Retinal pigment epithelial cell (primary cell): Measurements from ENCODE around the gene BSG.

Experiments
- DNase-seq: peaks from one replicate; pipeline ENCODE4 v3.0.0-alpha.2; 2010; ENCODE audit warnings: low read depth
- H3K4me3 ChIP-seq: 2 replicates; pipeline ENCODE4 v1.5.1; 2011; ENCODE audit warnings: mild to moderate bottlenecking, low read length, control low read depth, moderate library complexity
- TF ChIP-seq, protein P1 (sequence below): conservative IDR thresholded peaks from 2 replicates; pipeline ENCODE4 v1.5.1; 2011; ENCODE audit warnings: low read depth, low read length, control low read depth, inconsistent platforms

Gene BSG

DNA sequence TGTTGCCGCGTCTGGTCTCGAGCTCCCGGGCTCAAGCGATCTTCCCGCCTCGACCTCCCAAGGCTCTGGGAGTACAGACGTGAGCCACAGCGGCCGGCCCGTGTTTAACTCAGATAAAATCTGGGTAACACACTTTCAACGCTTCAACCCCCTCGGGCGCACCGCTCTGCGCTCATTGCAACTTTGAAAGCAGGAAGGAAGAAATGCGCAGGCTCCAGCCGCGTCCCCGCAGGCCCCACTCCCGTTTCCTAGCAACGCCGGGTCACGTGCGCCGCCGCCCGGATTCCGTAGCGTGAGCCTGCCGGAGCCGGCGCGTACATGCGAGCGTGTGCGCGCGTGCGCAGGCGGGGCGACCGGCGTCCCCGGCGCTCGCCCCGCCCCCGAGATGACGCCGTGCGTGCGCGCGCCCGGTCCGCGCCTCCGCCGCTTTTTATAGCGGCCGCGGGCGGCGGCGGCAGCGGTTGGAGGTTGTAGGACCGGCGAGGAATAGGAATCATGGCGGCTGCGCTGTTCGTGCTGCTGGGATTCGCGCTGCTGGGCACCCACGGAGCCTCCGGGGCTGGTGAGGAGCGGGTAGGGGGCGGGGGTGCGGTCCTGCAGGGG, at the start of gene BSG:
Gene BSG (plus strand): TSS at position 457 of the 603 bp plus-strand sequence. CDS start 39 bp downstream, at position 496.
- H3K4me3 ChIP-seq: peak within 1 kb of the TSS; percentile 95

DNA sequence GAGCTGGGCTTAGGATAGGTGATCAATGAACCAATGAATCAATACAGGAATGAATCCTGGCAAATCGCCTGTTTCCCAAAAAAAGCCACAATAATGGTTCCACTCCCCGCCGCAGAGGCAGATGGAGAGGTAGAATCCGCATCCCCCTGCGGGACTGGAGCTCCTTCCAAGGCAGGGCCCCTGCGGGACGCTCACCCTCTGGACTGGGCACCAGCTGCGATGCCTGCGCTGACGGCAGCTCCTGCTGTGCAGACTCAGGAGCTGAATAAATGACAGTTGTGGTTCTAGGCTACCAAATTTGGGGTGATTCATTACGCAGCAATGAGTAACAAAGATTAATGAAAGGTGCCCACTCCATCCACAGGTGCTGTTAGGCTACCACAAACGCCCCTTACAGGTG, 49.7 kb upstream of the BSG start:
- no peak overlapping the region for H3K4me3 ChIP-seq
- TF ChIP-seq, protein P1, sequence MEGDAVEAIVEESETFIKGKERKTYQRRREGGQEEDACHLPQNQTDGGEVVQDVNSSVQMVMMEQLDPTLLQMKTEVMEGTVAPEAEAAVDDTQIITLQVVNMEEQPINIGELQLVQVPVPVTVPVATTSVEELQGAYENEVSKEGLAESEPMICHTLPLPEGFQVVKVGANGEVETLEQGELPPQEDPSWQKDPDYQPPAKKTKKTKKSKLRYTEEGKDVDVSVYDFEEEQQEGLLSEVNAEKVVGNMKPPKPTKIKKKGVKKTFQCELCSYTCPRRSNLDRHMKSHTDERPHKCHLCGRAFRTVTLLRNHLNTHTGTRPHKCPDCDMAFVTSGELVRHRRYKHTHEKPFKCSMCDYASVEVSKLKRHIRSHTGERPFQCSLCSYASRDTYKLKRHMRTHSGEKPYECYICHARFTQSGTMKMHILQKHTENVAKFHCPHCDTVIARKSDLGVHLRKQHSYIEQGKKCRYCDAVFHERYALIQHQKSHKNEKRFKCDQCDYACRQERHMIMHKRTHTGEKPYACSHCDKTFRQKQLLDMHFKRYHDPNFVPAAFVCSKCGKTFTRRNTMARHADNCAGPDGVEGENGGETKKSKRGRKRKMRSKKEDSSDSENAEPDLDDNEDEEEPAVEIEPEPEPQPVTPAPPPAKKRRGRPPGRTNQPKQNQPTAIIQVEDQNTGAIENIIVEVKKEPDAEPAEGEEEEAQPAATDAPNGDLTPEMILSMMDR: no peak
- no peak for DNase-seq

More for the DNA sequence above, at the start of gene BSG:
- peak; percentile 82 for DNase-seq
- TF ChIP-seq, protein P1: no peak

DNA sequence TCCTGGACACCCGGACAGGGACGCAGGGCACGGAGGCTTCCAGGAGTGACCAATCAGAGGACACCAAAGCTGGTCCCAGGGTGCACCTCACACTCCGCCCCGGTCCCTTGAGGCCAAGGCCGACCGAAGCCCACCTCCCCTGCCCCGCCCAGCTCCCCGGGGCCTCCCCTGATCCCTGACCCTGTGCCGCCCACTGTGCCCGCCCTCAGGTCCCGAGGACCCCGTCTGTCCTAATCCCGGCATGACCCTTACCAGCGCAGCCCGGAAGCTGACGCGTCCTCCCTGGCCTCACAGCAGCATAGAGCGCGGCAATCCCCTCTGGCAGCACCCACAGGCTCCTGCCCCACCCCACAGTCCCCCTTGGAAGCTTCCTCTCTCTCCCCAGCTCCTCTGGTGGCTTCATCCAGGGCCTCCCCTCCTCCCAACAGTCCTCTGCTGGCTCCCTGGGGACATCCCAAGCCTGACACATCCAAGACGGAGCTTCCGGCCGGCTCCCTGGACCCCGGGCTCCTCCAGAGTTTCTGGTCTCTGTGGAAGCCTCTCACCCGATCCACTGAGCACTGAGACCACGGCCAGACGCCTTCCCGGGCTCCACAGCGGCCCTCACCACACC, 48.2 kb upstream of the BSG start:
- H3K4me3 ChIP-seq: no peak overlapping the region
- DNase-seq: no peak
- TF ChIP-seq, protein P1: no peak

DNA sequence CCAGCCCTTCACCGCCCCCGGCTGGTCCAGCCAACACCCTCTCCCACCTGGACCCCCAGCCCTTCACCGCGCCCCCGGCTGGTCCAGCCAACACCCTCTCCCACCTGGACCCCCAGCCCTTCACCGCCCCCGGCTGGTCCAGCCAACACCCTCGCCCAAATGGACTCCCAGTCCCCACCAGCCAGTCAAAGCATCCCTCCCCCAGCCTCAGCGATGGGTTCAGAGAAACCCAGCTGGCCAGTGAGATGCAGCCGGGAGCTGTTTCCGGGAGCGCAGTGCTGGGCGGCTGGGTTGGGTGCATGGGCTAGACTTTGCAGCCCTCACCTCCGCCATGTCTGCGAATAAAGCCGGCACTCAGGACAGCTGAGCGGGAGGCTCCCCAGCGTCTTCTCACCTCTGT, 47.4 kb upstream of the BSG start:
- DNase-seq: no peak
- TF ChIP-seq, protein P1: no peak
- H3K4me3 ChIP-seq: no peak overlapping the region

DNA sequence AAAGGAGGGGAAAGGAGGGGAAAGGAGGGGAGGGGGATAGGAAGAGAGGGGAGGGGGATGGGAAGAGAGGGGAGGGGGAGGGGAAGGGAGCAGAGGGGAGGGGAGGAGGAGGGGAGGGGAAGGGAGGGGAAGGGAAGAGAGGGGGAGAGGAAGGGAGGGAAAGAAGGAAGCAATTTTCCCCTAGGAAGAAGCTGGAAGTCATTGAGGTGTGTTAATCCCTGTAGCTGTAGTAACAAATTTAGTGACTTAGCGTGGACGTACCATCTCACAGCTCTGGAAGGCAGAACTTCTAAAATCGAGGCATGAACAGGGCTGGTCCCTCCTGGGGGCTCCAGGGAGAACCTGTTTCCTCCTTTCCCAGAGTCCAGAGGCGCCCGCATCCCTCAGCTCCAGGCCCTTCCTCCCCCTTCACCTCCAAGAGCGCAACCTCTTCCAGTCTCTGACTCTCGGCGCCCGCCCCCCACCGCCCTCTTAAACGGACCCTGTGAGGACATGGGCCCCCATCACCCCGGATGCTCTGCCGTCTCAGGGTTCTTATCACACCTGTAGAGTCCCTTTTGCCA, 46.5 kb upstream of the BSG start:
- no peak overlapping the region for H3K4me3 ChIP-seq
- no peak for DNase-seq
- TF ChIP-seq, protein P1: no peak

DNA sequence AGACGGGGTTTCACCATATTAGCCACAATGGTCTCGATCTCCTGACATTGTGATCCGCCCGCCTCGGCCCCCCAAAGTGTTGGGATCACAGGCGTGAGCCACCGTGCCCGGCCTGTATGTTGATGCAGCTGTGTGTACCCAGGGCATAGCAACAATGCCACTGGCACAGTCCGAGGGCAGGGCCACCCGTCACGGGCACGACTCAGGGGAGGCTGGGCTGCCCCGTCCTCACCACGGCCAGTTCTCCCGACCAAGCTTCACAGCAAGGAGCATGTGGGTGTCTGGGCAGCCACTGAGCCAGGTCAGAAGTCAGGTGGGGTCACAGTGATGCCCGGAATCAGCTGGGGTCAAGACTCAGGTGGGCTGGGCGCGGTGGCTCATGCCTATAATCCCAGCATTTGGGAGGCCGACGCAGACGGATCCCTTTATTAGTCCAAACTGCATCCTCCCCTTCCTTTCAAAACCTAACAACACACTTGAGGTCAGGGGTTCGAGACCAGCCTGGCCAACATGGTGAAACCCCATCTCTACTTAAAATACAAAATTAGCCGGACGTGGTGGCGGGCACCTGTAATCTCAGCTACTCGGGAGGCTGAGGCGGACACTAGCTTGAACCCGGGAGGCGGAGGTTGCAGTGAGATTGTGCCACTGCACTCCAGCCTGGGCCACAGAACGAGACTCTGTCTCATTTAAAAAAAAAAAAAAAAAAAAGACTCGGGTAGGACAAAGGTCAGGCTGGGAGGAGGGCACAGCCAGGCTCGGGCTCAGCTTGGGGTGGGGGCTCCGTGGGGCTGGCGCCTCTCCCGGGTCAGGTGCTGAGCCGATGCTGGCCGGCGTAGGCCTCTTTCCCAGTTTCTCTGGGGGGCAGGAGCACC, 42.0 kb upstream of the BSG start:
- TF ChIP-seq, protein P1: no peak
- H3K4me3 ChIP-seq: peak overlapping the region; percentile 60
- DNase-seq: no peak
